ENCODE results near the gene APCDD1L. TPM values are rescaled to one million over a fixed set of nuclear protein-coding genes. Genes with fewer than 3 reads are reported as not detected.

Gene APCDD1L
- total RNA-seq, 1 donor from 2014 or later: 0.86 TPM

DNA sequence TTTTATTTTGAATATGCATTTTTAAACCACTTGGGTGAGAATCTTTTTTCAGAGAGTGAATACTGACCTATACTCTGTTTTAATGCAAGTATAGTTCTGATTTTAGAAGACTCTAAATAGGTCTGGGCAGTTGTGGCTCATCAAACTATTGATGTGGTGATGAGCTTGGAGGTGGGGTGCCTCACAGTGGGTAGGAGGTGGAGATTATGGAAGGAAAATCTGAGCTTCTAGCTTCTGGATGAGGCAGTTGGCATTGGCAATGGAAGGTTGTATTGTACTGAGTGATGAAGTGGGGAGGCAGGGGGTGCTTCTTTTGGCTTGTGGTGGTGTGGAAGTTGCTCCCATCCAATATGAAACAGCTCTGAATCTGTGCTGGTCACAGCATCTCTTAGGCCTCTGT, 73.5 kb downstream of the APCDD1L start:
- no peak overlapping the region for H3K4me3 ChIP-seq (ENCODE audit: low read depth, low read length)
- DNase-seq (ENCODE audit: low read depth): no peak

DNA sequence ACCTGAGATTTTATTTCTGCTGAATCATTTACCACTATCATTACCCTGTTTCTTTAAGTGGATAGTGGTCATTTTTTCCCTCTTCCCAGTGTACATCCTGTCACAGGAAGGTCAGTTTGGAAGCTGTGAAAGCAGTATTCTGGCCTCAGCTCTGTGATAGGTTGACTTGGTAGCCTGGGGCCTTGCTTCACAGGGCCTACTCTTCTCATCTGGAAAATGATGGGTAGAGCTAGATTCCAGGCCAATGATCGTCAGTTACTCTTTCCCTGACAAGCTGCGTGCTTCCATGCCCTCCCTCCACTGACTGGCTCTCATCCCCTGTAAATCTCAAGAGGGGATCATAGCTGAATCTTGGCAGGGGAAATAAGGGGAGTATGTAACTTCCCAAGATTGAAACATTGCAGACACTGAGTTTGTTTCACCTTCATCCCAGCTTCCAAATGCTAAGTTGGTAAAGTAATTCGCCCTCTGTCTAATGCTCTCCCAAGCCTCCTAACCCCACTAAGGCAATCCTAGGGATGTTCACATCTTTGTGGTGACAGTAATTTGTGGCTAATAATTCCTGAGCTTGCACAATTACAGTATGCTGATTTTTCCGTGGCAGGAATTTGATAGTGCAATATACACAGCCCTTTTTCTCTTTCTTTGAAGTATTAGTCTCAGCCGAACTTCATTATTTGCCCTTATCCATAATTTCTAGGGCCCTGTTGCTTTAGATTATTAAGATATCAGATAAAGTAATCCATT, 75.0 kb downstream of the APCDD1L start:
- no peak overlapping the region for H3K4me3 ChIP-seq (ENCODE audit: low read depth, low read length)
- no peak for DNase-seq (ENCODE audit: low read depth)
- no peak for TF ChIP-seq CTCF (conservative IDR thresholded peaks at IDR 0.05; ENCODE audit: low read depth, low read length)

More for the DNA sequence above, 73.5 kb downstream of the APCDD1L start:
- no peak for TF ChIP-seq CTCF (conservative IDR thresholded peaks at IDR 0.05; ENCODE audit: low read depth, low read length)

GRCh38 chr20:58438970-58439808, 76.0 kb downstream of the APCDD1L start:
- H3K4me3 ChIP-seq (ENCODE audit: low read depth, low read length): no peak overlapping the region
- TF ChIP-seq CTCF (conservative IDR thresholded peaks at IDR 0.05; ENCODE audit: low read depth, low read length): no peak
- no peak for DNase-seq (ENCODE audit: low read depth)

DNA sequence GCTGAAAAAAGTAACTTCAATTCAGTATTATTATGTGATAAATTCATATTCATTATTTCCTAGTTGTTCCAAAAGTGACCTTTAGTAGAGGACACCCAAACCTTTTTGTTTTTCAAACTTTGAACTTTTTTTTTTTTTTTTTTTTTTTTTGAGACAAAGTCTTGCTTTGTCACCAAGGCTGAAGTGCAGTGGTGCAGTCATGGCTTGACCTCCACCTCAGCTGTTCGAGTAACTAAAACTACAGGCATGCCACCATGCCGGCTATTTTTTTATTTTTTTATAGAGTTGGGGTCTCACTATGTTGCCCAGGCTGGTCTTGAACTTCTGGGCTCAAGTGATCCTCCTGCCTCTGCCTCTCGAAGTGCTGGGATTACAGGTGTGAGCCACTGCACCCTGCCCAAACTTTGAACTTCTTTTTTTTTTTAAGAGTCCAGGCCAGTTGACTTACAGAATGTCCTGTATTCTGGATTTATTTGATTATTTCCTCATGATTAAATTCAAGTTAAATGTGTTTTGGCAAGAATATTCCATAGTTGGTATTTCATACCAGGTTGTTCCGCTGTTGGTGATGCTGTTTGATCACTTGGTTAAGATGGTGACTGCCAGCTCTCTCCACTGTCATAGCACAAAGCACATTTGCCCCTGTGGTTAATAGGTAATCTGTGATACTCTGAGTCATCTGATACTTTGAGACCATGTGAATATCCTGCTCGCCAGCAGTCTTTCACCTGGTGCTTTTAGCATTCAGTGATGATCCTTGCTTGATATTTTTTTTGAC, 78.1 kb downstream of the APCDD1L start:
- peak; percentile 52 for DNase-seq (ENCODE audit: low read depth)
- H3K4me3 ChIP-seq (ENCODE audit: low read depth, low read length): no peak overlapping the region
- no peak for TF ChIP-seq CTCF (conservative IDR thresholded peaks at IDR 0.05; ENCODE audit: low read depth, low read length)

DNA sequence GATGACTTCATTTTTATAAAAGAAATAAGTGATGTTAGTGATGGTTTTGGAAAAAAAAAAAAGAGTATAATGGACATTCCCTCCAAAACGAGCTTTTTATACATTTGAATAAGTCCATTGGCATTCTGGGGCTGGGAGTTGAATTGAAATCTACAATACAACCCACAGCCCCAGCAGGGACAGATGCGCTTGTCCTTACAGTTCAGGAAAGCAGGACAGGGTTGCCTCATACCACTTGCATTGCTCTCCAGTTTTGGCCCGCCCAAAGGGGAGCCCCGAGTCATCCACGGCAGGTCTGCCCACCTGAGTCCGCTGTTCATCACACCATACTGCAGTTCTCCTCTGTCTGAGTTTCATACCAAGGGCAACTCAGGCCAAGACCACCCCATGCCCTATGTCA, 80.0 kb downstream of the APCDD1L start:
- DNase-seq (ENCODE audit: low read depth): no peak
- TF ChIP-seq CTCF (conservative IDR thresholded peaks at IDR 0.05; ENCODE audit: low read depth, low read length): no peak
- H3K4me3 ChIP-seq (ENCODE audit: low read depth, low read length): no peak overlapping the region

DNA sequence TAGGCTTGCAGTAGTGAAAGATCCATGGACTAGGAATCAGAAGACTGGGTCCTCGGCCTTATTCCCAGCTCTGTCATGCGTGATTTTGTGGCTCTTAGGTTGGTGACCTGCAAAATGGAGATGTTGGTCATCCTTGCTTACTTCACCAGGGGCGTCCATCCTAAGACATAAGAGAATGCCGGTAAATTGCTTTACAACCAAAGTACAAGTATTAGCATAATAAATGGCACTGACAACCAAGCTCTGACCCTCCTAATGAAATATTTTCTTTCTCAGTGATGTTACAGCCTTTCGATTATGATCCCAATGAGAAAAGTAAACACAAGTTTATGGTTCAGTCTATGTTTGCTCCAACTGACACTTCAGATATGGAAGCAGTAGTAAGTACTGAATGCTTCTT, 80.9 kb downstream of the APCDD1L start:
- no peak for DNase-seq (ENCODE audit: low read depth)
- no peak overlapping the region for H3K4me3 ChIP-seq (ENCODE audit: low read depth, low read length)
- TF ChIP-seq CTCF (conservative IDR thresholded peaks at IDR 0.05; ENCODE audit: low read depth, low read length): no peak
